GM12878 (cell line): ENCODE measurements around the gene WDR48. TPM values are rescaled to one million over a fixed set of nuclear protein-coding genes. Genes with fewer than 3 reads are reported as not detected.

Experiments used
- ATAC-seq: fragments of 200-7000 bp; cut with Tn5 transposase; 3 replicates; pipeline ENCODE4 v1.9.1; 2020; ENCODE audit warnings: mild to moderate bottlenecking, moderate library complexity
- BruUV-seq: library from RNA; stranded (reverse); fragments of 400-500 nt; replicated peaks from 2 replicates; lab custom pipeline; 2021; lab: Mats Ljungman, UMichigan
- CTCF ChIA-PET: fragments of 300-600 bp; sonication (Branson Sonifier 250); formaldehyde crosslinking; extraction: SDS; loops from one replicate; lab custom pipeline; 2021; ENCODE audit warnings: inconsistent platforms; lab: Yijun Ruan, JAX
- POLR2A ChIA-PET: fragments of 350-600 bp; formaldehyde crosslinking; extraction: SDS; loops from one replicate; lab custom pipeline; 2021; ENCODE audit warnings: inconsistent platforms; lab: Charles Lee
- RAD21 ChIA-PET: fragments of 300-600 bp; sonication (Branson Sonifier 250); formaldehyde crosslinking; loops from one replicate; lab custom pipeline; 2023; ENCODE audit warnings: antibody characterized with exemption; ENCODE audit not compliant: unreplicated experiment; lab: Charles Lee
- SMC1A ChIA-PET: fragments of 300-600 bp; sonication (Branson Sonifier 250); formaldehyde crosslinking; loops from one replicate; lab custom pipeline; 2023; ENCODE audit not compliant: unreplicated experiment, uncharacterized antibody; lab: Charles Lee
- DNase-seq: peaks from one replicate; pipeline ENCODE4 v3.0.0-alpha.2; 2011; ENCODE audit warnings: low read depth, low spot score
- FAIRE-seq: peaks from 3 replicates; lab custom pipeline; 2011; peaks lifted over from hg19 to GRCh38; lab: Jason Lieb, UNC
- H2AFZ ChIP-seq: 2 replicates; pipeline ENCODE4 v1.6.0; 2011; ENCODE audit warnings: low read depth, low read length, control low read depth; ENCODE audit not compliant: control insufficient read depth
- H3K27ac ChIP-seq: 2 replicates; pipeline ENCODE4 v1.5.1; 2011; ENCODE audit warnings: control low read depth; ENCODE audit not compliant: control insufficient read depth, insufficient read depth
- H3K27me3 ChIP-seq, 2 experiments: replicated peaks in 1 of 2; 2 replicates each; pipeline versions ENCODE4 v1.6.0 to v1.6.1; 2011; ENCODE audit warnings: low read length in 1 of 2; ENCODE audit not compliant: control insufficient read depth in 2 of 2, insufficient read depth in 2 of 2
- H3K36me3 ChIP-seq, 2 experiments: 2 replicates each; pipeline ENCODE4 v1.5.1; 2011; ENCODE audit warnings: low read length in 1 of 2; ENCODE audit not compliant: control insufficient read depth in 2 of 2, insufficient read depth in 2 of 2
- H3K4me1 ChIP-seq: 2 replicates; pipeline ENCODE4 v1.6.1; 2011; ENCODE audit warnings: mild to moderate bottlenecking, low read length, moderate library complexity, mixed read lengths; ENCODE audit not compliant: control insufficient read depth, insufficient read depth
- H3K4me2 ChIP-seq: 2 replicates; pipeline ENCODE4 v1.6.0; 2011; ENCODE audit warnings: control low read depth; ENCODE audit not compliant: control insufficient read depth, insufficient read depth
- H3K4me3 ChIP-seq: fragments of 200-600 bp; sonication (generic); 2 replicates; pipeline ENCODE4 v1.5.1; 2016
- H3K79me2 ChIP-seq: 2 replicates; pipeline ENCODE4 v1.6.0; 2011; ENCODE audit warnings: low read length; ENCODE audit not compliant: control insufficient read depth, insufficient read depth
- H3K9ac ChIP-seq: 2 replicates; pipeline ENCODE4 v1.8.0; 2011; ENCODE audit warnings: low read length, control low read depth, mixed read lengths; ENCODE audit not compliant: control insufficient read depth, insufficient read depth
- H3K9me3 ChIP-seq: replicated peaks from 3 replicates; pipeline ENCODE4 v1.5.1; 2011; ENCODE audit warnings: mild to moderate bottlenecking, low read length; ENCODE audit not compliant: control insufficient read depth, insufficient read depth
- H4K20me1 ChIP-seq: 2 replicates; pipeline ENCODE4 v1.6.0; 2011; ENCODE audit not compliant: control insufficient read depth, insufficient read depth
- JUND ChIP-seq: IDR thresholded peaks from 2 replicates; pipeline ENCODE4 v1.6.1; 2012; ENCODE audit warnings: low read depth, mild to moderate bottlenecking, low read length, improper control_type of control experiment, moderate library complexity
- NBN ChIP-seq: fragments of 450-650 bp; IDR thresholded peaks from 2 replicates; pipeline ENCODE4 v1.6.1; 2016
- NFXL1 ChIP-seq: fragments of 450-650 bp; IDR thresholded peaks from 2 replicates; pipeline ENCODE4 v1.6.1; 2017; ENCODE audit warnings: antibody characterized with exemption, mild to moderate bottlenecking, borderline replicate concordance
- NKRF ChIP-seq: fragments of 450-650 bp; conservative IDR thresholded peaks from 2 replicates; pipeline ENCODE4 v1.6.1; 2017; ENCODE audit warnings: mild to moderate bottlenecking, moderate library complexity
- POLR2AphosphoS2 ChIP-seq: IDR thresholded peaks from 2 replicates; pipeline ENCODE4 v1.6.1; 2011; ENCODE audit warnings: low read depth, mild to moderate bottlenecking, low read length, improper control_type of control experiment, moderate library complexity
- POLR2AphosphoS5 ChIP-seq: IDR thresholded peaks from 2 replicates; pipeline ENCODE4 v1.6.1; 2011; ENCODE audit warnings: mild to moderate bottlenecking, low read length, inconsistent platforms
- WGBS: methylation state at CpG from one replicate; pipeline ENCODE4 v1.1.6; 2016; ENCODE audit warnings: low lambda C conversion rate; ENCODE audit not compliant: insufficient replicate concordance, insufficient coverage; ENCODE audit errors: missing lambda C conversion rate; 5-methylcytosine and 5-hydroxymethylcytosine counted together
- in situ Hi-C: fragments of 300-500 bp; cut with MboI; formaldehyde crosslinking; loops from 9 replicates; pipeline ENCODE4 v1.14.3; 2018; ENCODE audit warnings: mixed read lengths
- intact Hi-C: fragments of 100-400 bp; cut with micrococcal nuclease; formaldehyde crosslinking; loops from one replicate; pipeline ENCODE4 v1.14.2; 2022; ENCODE audit not compliant: unreplicated experiment
- polyA plus RNA-seq, 11 experiments: library from polyadenylated mRNA; depleted of rRNA in 4 of 11; unstranded in 6 of 11; stranded (reverse) in 5 of 11; fragments of >200 nt; fragmentation: Nextera tagmentation in 4 of 11; fragmentation: Illumina TruSeq in 1 of 11; extraction: Ambion mirVana in 4 of 11; extraction: Trizol in 1 of 11; gene quantifications; 1 replicate in 1 of 11; 2 replicates in 10 of 11; pipeline versions ENCODE4 v1.2.1 to v1.2.3, GENCODE V29; 2011 to 2016; ENCODE audit warnings: inconsistent platforms in 2 of 11, missing spikeins in 2 of 11, low read depth in 1 of 11
- total RNA-seq, 4 experiments: library from RNA; depleted of rRNA in 3 of 4; stranded (reverse); fragments of >200 nt in 3 of 4; fragmentation: Illumina TruSeq in 1 of 4; extraction: Trizol in 1 of 4; gene quantifications; 2 replicates each; pipeline versions ENCODE4 v1.2.1 to v1.2.3, GENCODE V29; 2013 to 2021

WDR48 gene
- total and polyA plus RNA-seq, 10 of the 15 experiments (the other 5 are each of a cell fraction or from before 2014, with no cell fraction given) = 16.8 to 43.8 (median 29.0) TPM

GRCh38 chr3:39125841-39126500 lies 74.2 kb downstream of the WDR48 start:
- SMC1A ChIA-PET = interaction anchor here (0.9 to 4.8 kb wide), 10 partner anchors 13 to 166 kb away, joined by 3 to 45 read pairs (median 4); partner anchors contain the start of gene XIRP1
- Histone ChIP-seq H2AFZ (no peak overlapping the region), H3K79me2 (no peaks in the 10 kb centered on the region), H3K27me3 (no peaks in the 10 kb centered on the region), H3K4me2 (no peak overlapping the region), H4K20me1 (no peaks in the 10 kb centered on the region), H3K4me3 (no peak overlapping the region), H3K27ac (no peak overlapping the region), H3K9me3 (no peaks in the 10 kb centered on the region), H3K36me3 (no peaks in the 10 kb centered on the region), H3K4me1 (peaks cover 25% of the 10 kb centered on the region), H3K9ac (no peak overlapping the region)
- CTCF ChIA-PET = interaction anchor here (0.5 to 4.5 kb wide), 19 partner anchors 8 to 166 kb away, joined by 3 to 47 read pairs (median 6); partner anchors contain the start of genes GORASP1, TTC21A and XIRP1
- in situ Hi-C loops (no loop called here), intact Hi-C loops (no loop called here)
- ATAC-seq = no peak
- no peak for FAIRE-seq
- no peak for DNase-seq
- TF ChIP-seq NFXL1 (no peak), POLR2AphosphoS2 (no peak), POLR2AphosphoS5 (no peak), NBN (no peak), NKRF (no peak), JUND (no peak)
- POLR2A ChIA-PET = no interaction called here
- WGBS = 75% methylated on average over 12 of the region's 12 CpGs
- RAD21 ChIA-PET = interaction anchor here (1.0 to 4.2 kb wide), 6 partner anchors 31 to 169 kb away, joined by 3 to 40 read pairs (median 3); no protein-coding TSS in a partner anchor
- no TSS peak for BruUV-seq
